IMR-90 (cell line): ENCODE data around the gene HBM.

Source experiments
- CEBPB ChIP-seq: IDR thresholded peaks from 2 replicates; pipeline ENCODE4 v1.6.1; 2012; ENCODE audit warnings: low read depth, low read length, improper control_type of control experiment
- MAFK ChIP-seq: IDR thresholded peaks from 2 replicates; pipeline ENCODE4 v1.6.1; 2012; ENCODE audit warnings: low read depth, low read length, improper control_type of control experiment
- NFE2L2 ChIP-seq: fragments of 150-350 bp; IDR thresholded peaks from 2 replicates; pipeline ENCODE4 v1.6.1; 2016; ENCODE audit warnings: low read depth, mild to moderate bottlenecking, low read length
- RFX5 ChIP-seq: IDR thresholded peaks from 2 replicates; pipeline ENCODE4 v1.8.0; 2012; ENCODE audit warnings: low read depth, mild to moderate bottlenecking, low read length, moderate library complexity
- SMC3 ChIP-seq: fragments of 150-350 bp; IDR thresholded peaks from 2 replicates; pipeline ENCODE4 v1.6.1; 2016; ENCODE audit warnings: low read depth, mild to moderate bottlenecking, antibody characterized with exemption, low read length, moderate library complexity
- TF ChIP-seq, protein P1 (sequence below): conservative IDR thresholded peaks from 2 replicates; pipeline ENCODE4 v1.5.1; 2012; ENCODE audit warnings: mild to moderate bottlenecking, low read depth, low read length, improper control_type of control experiment
- TF ChIP-seq, protein P2 (sequence below): fragments of 150-350 bp; IDR thresholded peaks from 2 replicates; pipeline ENCODE4 v1.6.1; 2017; ENCODE audit warnings: mild to moderate bottlenecking, antibody characterized with exemption, low read length, low read depth

DNA sequence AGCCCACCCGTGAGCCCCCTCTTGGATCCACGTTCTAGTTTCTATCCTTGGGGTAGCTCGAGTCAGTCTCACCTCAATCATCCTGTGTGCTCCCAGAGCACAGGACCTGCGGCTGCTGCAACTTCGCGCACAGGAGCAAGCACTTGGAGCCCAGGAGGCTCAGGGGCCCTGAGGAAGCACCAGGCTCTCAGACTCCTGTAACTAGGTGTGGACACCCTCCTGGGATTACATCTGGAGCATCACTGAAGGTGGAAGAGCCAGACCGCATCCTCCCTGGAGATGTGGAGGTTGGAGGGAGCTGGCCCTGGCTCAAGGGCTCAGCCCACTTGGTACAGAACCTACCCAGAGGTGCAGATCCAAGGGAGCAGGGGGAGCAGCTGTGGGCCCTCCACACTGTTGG is 17.2 kb downstream of the HBM start:
- TF ChIP-seq, protein P1, sequence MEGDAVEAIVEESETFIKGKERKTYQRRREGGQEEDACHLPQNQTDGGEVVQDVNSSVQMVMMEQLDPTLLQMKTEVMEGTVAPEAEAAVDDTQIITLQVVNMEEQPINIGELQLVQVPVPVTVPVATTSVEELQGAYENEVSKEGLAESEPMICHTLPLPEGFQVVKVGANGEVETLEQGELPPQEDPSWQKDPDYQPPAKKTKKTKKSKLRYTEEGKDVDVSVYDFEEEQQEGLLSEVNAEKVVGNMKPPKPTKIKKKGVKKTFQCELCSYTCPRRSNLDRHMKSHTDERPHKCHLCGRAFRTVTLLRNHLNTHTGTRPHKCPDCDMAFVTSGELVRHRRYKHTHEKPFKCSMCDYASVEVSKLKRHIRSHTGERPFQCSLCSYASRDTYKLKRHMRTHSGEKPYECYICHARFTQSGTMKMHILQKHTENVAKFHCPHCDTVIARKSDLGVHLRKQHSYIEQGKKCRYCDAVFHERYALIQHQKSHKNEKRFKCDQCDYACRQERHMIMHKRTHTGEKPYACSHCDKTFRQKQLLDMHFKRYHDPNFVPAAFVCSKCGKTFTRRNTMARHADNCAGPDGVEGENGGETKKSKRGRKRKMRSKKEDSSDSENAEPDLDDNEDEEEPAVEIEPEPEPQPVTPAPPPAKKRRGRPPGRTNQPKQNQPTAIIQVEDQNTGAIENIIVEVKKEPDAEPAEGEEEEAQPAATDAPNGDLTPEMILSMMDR, result no peak
- TF ChIP-seq RFX5, result no peak
- no peak for TF ChIP-seq SMC3
- TF ChIP-seq MAFK, result no peak
- no peak for TF ChIP-seq NFE2L2
- TF ChIP-seq CEBPB, result no peak
- TF ChIP-seq, protein P2, sequence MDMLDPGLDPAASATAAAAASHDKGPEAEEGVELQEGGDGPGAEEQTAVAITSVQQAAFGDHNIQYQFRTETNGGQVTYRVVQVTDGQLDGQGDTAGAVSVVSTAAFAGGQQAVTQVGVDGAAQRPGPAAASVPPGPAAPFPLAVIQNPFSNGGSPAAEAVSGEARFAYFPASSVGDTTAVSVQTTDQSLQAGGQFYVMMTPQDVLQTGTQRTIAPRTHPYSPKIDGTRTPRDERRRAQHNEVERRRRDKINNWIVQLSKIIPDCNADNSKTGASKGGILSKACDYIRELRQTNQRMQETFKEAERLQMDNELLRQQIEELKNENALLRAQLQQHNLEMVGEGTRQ, result no peak
